ENCODE measurements around the gene SPAG16. TPM values are rescaled to one million over a fixed set of nuclear protein-coding genes. Genes with fewer than 3 reads are reported as not detected.

SPAG16 gene
- total RNA-seq, 4 donors from 2014 or later = 34.1 to 59.3 (median 46.8) TPM

- no peak for TF ChIP-seq POLR2A (IDR thresholded peaks at IDR 0.05)
- TF ChIP-seq CTCF (IDR thresholded peaks at IDR 0.05) = no peak
- Histone ChIP-seq H3K27ac (no peak overlapping the region), H3K36me3 (no peaks in the 10 kb centered on the region), H3K4me3 (replicated peaks in 1 of 3) (no peak overlapping the region), H3K27me3 (no peaks in the 10 kb centered on the region), H3K9me3 (no peaks in the 10 kb centered on the region), H3K4me1 (no peaks in the 10 kb centered on the region)
- DNase-seq = no peak
- intact Hi-C loops (cut with DNase I) = no loop called here
These were observed 239.9 kb downstream of the SPAG16 start for GRCh38 chr2:213524164-213524563.

DNA sequence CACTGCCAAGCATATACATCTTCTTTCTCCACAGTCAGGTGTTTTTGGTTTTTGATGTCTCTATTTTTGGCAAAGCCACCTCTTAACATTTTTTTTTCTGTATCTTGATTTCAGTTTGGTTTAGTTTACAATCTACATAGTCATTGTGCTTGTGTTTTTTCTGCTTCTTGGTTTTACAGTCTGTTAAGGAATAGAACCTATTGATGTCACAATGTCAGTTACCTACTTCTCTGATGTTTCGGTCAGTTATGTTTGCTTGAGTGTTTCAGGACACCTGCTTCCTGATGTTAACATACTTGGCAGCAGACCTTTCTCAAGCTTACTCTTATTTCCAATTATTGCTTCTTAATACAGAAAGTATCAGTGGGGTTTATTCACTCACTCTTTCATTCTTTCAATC is 253.3 kb downstream of the SPAG16 start:
- intact Hi-C loops (cut with DNase I) = no loop called here
- H3K4me1 ChIP-seq = no peaks in the 10 kb centered on the region
- no peaks in the 10 kb centered on the region for H3K9me3 ChIP-seq
- 79 to 100% methylated on average over 1 of the region's 1 CpG for WGBS, 2 donors
- H3K36me3 ChIP-seq = no peaks in the 10 kb centered on the region
- no peaks in the 10 kb centered on the region for H3K27me3 ChIP-seq
- no peak overlapping the region for H3K27ac ChIP-seq
- no peak overlapping the region for H3K4me3 ChIP-seq (replicated peaks in 1 of 3)
- no peak for TF ChIP-seq POLR2A (IDR thresholded peaks at IDR 0.05)
- TF ChIP-seq CTCF (IDR thresholded peaks at IDR 0.05) = no peak
- no peak for DNase-seq

GRCh38 chr2:213544940-213545339 is 260.7 kb downstream of the SPAG16 start:
- no peaks in the 10 kb centered on the region for H3K27me3 ChIP-seq
- no peak overlapping the region for H3K27ac ChIP-seq
- no peak overlapping the region for H3K4me3 ChIP-seq (replicated peaks in 1 of 3)
- intact Hi-C loops (cut with DNase I) = no loop called here
- WGBS, 2 donors = 79 to 91% methylated on average over 1 of the region's 1 CpG
- no peak for TF ChIP-seq CTCF (IDR thresholded peaks at IDR 0.05)
- H3K4me1 ChIP-seq = no peaks in the 10 kb centered on the region
- no peak for DNase-seq
- no peaks in the 10 kb centered on the region for H3K9me3 ChIP-seq
- no peaks in the 10 kb centered on the region for H3K36me3 ChIP-seq

DNA sequence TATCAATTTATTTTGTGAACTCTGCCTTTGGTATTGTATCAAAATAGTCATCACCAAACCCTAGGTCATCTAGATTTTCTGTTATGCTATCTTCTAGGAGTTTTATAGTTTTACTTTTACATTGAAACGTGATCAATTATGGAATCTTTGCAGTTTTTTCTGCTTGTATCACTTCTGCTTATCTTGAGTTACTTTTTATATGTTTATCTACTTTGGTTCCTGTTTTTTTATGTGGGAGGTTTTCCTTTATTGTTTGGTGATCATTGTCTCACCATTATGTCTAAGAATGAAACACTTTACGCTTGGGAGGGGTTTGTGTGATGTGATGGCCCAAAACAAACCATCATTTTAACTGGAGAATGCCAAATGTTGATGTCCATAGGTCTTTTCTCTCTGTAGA is 261.2 kb downstream of the SPAG16 start:
- TF ChIP-seq CTCF (IDR thresholded peaks at IDR 0.05) (no peak), POLR2A (IDR thresholded peaks at IDR 0.05) (no peak)
- no peak for DNase-seq
- Histone ChIP-seq H3K36me3 (no peaks in the 10 kb centered on the region), H3K4me1 (no peaks in the 10 kb centered on the region), H3K27me3 (no peaks in the 10 kb centered on the region), H3K27ac (no peak overlapping the region), H3K9me3 (no peaks in the 10 kb centered on the region), H3K4me3 (replicated peaks in 1 of 3) (no peak overlapping the region)
- WGBS, 2 donors = 46 to 61% methylated on average over 2 of the region's 2 CpGs
- intact Hi-C loops (cut with DNase I) = no loop called here

GRCh38 chr2:213545964-213546475 is 261.8 kb downstream of the SPAG16 start:
- intact Hi-C loops (cut with DNase I) = no loop called here
- Histone ChIP-seq H3K4me1 (no peaks in the 10 kb centered on the region), H3K36me3 (no peaks in the 10 kb centered on the region), H3K4me3 (replicated peaks in 1 of 3) (no peak overlapping the region), H3K9me3 (no peaks in the 10 kb centered on the region), H3K27ac (no peak overlapping the region), H3K27me3 (no peaks in the 10 kb centered on the region)
- no peak for TF ChIP-seq CTCF (IDR thresholded peaks at IDR 0.05)
- no peak for TF ChIP-seq POLR2A (IDR thresholded peaks at IDR 0.05)
- DNase-seq = no peak
